ENCODE results near the gene SYTL2. TPM values are rescaled to one million over a fixed set of nuclear protein-coding genes. Genes with fewer than 3 reads are reported as not detected.
A peak's percentile ranks its signal among the peaks of the same experiment; 100 is the strongest.
"Not testable (repeated sequence)": the region's sequence is repeated elsewhere in the genome, so short reads cannot be mapped to it uniquely, and the experiment has no call there.

Gene SYTL2
- total RNA-seq, 1 donor from 2014 or later, result 25.7 TPM

DNA sequence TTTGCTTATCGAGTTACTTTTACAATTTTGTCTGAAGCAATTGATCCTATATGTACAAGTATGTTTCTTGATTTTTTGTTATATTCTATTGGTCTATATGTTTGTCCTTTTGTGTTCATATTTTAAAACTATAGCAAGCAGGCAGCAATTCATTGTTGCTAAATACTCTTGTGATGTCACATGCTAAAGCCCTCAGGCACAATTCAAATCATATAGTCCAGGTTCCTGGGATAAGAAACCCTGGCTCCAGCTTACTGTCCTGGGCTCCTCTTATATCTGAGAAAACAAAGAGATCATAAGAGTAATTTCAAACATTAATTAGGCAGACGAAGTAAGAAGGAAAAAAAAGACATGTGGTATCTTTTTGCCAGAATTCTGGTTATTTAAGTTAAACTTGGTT is 37.6 kb upstream of the SYTL2 start:
- TF ChIP-seq, protein P1, sequence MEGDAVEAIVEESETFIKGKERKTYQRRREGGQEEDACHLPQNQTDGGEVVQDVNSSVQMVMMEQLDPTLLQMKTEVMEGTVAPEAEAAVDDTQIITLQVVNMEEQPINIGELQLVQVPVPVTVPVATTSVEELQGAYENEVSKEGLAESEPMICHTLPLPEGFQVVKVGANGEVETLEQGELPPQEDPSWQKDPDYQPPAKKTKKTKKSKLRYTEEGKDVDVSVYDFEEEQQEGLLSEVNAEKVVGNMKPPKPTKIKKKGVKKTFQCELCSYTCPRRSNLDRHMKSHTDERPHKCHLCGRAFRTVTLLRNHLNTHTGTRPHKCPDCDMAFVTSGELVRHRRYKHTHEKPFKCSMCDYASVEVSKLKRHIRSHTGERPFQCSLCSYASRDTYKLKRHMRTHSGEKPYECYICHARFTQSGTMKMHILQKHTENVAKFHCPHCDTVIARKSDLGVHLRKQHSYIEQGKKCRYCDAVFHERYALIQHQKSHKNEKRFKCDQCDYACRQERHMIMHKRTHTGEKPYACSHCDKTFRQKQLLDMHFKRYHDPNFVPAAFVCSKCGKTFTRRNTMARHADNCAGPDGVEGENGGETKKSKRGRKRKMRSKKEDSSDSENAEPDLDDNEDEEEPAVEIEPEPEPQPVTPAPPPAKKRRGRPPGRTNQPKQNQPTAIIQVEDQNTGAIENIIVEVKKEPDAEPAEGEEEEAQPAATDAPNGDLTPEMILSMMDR (conservative IDR thresholded peaks at IDR 0.05; ENCODE audit: low read depth, low read length), result no peak
- no peak overlapping the region for H3K4me3 ChIP-seq (ENCODE audit: low read depth, low read length)
- no peak for DNase-seq (ENCODE audit: low read depth)

DNA sequence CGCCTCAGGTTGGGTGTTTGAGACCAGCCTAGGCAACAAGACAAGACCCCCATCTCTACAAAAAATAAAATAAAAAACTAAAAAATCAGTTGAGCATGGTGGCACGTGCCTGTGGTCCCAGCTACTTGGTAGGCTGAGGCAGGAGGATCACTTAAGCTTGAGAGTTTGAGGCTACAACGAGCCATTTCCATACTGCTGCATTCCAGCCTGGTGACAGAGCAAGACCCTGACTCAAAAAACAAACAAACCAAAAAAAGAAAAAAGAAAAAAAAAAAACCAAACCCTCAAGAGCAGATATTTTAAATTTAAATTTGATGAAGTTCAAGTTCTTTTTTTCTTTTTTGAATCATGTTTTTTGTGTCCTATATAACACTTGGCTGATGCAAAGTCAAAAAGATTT is 37.1 kb upstream of the SYTL2 start:
- H3K4me3 ChIP-seq (ENCODE audit: low read depth, low read length), result no peak overlapping the region
- TF ChIP-seq, protein P1 (conservative IDR thresholded peaks at IDR 0.05; ENCODE audit: low read depth, low read length), result no peak
- no peak for DNase-seq (ENCODE audit: low read depth)

DNA sequence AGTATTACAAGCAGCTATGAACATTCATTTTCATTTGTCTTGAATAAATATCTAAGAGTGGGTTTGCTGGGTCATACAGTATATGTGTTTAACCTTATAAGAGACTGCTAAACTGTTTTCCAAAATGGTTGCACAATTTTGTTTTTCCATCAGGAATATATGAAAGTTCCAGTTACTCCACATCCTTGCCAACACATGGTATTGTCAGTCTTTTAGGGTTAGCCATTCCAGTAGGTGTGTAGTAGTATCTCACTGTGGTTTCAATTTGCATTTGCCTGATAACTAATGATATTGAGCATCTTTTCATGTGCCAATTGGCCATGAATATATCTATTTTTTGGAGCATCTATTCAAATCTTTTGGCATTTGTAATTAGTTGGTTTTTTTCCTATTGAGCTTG is 36.5 kb upstream of the SYTL2 start:
- no peak for DNase-seq (ENCODE audit: low read depth)

DNA sequence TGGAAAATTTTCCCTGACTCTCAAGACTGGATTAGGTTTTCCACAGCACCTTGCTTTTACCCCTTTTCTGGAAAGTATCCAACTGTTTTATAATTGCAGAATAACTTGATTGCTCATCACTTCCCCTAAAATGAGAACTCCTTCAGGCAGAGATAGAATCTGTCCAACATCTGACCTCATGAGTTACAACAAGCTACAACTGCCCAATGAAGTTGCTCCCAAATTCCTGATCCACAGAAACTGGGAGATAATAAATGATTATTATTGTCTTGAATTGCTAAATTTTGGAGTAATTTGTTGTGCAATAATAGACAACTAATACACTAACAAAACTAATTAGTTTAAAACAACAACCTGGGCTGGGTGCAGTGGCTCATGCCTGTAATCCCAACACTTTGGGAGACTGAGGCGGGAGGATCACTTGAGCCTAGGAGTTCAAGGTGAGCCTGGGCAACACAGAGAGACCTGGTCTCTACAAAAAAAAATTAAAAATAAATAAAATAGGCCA is 34.2 kb upstream of the SYTL2 start:
- DNase-seq (ENCODE audit: low read depth), result peak; percentile 33
- H3K4me3 ChIP-seq (ENCODE audit: low read depth, low read length), result no peak overlapping the region
- TF ChIP-seq, protein P1 (conservative IDR thresholded peaks at IDR 0.05; ENCODE audit: low read depth, low read length), result no peak

More for the DNA sequence above, 36.5 kb upstream of the SYTL2 start:
- TF ChIP-seq, protein P1 (conservative IDR thresholded peaks at IDR 0.05; ENCODE audit: low read depth, low read length), result no peak
- no peak overlapping the region for H3K4me3 ChIP-seq (ENCODE audit: low read depth, low read length)

DNA sequence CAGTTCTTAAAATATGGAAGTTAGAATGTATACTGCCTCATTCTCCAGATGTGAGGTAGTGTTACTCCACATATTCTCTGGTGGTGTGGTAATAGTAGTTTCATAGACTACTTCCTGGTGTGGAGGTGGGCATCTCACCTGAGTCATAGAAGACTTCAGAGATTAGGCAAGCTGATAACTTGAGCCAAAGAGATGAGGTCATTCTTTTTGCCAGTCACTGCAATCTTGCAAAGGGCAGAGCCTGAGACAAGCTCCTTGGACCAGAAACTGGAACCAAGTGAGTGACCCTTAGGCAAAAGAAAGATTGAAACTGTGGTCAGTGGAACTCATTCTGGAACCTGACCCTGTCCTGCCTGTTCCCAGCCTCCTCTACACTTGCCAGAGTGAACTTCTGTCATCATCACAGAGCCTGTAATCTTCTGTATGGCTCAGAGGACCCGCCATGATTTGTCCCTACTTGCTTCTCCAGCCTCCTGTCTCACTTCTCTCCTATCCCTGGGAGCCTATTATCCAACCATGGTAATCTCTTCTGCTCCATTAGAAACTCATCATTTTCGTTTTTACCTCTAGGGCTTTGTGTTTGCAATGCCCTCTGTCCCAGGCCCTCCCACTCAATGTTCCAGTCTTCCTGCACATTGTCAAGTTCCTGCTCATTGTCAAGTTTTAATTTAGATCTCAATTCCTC is 33.6 kb upstream of the SYTL2 start:
- TF ChIP-seq, protein P1 (conservative IDR thresholded peaks at IDR 0.05; ENCODE audit: low read depth, low read length), result no peak
- DNase-seq (ENCODE audit: low read depth), result peak; percentile 95
- no peak overlapping the region for H3K4me3 ChIP-seq (ENCODE audit: low read depth, low read length)

DNA sequence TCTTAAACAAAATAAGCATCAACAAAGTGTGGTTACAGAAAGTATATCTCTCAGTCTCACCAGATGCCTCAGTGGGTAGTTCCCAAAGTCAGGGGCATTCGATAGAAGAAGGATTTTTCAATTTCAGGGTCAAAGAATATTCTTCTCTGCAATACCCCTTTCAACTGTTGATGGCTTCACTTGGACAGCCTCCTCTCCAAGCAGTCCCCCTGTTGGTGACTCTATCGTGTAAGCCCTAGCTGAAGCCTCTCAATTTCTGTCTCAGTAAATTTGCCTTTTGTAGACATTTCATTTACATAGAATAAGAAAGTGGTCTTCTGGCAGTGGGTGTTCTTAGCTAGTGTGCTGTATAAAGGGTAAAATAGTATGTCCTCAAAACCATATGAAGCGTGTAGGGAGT is 33.0 kb upstream of the SYTL2 start:
- no peak overlapping the region for H3K4me3 ChIP-seq (ENCODE audit: low read depth, low read length)
- TF ChIP-seq, protein P1 (conservative IDR thresholded peaks at IDR 0.05; ENCODE audit: low read depth, low read length), result peak; percentile 27
- no peak for DNase-seq (ENCODE audit: low read depth)

DNA sequence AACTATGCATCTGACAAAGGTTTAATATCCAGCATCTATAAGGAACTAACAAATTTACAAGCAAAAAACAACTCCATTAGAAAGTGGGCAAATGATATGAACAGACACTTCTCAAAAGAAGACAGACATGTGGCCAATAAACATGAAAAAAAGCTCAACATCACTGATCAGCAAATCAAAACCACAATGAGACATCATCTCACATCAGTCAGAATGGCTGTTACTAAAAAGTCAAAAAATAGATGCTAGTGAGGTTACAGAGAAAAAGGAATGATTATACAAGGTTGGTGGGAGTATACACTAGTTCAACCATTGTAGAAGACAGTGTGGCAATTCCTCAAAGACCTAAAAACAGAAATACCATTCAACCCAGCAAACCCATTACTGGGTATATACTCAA is 30.0 kb upstream of the SYTL2 start:
- not testable (repeated sequence) for DNase-seq (ENCODE audit: low read depth); H3K4me3 ChIP-seq (ENCODE audit: low read depth, low read length)

Measured in epithelial cell of proximal tubule (primary cell).